AG08395 (cell line): ENCODE measurements around the gene PRR12.

Experiments
- DNase-seq: peaks from one replicate; pipeline ENCODE4 v3.0.0; 2012; ENCODE audit warnings: mixed read lengths, low spot score

The PRR12 gene

DNA sequence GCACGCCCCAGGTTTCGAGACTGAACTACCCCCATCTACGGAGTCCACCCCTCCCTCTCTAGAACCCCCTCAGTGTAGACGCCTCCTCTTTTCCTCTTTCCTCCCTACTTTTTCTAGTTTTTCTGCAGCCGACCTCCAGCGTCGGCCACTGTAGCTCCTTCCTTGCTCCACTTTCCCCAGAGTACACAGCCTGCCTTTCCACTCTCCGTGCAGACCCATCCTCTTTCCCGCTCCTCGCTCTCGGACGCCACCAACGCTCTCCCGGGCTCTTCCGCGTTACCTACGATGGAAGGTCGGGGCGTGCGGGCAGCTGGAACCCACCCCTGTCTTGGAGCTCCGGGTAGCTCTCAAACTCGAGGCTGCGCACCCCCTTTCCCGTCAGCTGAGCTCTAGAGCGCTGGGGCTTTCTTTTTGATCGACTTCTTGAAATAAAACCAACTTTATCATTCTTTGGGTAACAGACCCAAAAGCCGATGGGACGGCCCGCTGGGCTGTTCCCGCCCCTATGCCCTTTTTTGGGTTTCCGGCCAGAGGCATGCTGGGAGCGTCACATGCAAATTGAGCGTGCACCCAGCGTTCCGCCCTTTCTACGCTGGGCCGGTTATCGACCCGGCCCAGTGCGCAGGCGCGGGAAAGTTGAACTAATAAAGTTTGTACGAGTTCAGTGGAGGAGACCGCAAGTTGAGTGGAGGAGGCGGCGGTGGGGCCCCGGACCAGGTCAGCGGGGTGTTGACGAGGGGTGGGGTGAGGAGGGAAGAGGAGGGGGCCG, 74.6 kb downstream of the PRR12 start, which contains the start of the genes BCL2L12 and IRF3:
Gene BCL2L12 (plus strand): TSS at position 583 of the 769 bp plus-strand sequence. CDS start 760 bp downstream, outside the sequence.
Gene IRF3 (minus strand): TSS at position 507 of the 769 bp plus-strand sequence. CDS start 1,019 bp downstream, outside the sequence.
- peak; percentile 99 for DNase-seq

DNA sequence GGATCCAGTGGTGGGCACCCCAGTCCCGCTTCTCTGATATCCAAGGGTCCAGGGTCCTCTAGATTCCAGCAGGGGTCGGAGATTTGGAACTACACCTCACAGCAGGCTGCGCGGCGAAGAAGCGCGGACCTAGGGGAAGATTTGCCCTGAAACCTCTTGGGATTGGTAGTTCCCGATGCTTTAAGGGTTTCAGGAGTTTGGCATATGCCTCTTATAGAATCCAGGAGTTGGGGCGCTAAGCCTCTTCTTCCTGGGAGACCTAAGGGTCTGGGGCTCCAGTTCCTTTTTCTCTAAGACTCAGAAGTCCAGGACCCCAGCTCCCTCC, 75.1 kb downstream of the PRR12 start:
- DNase-seq, result no peak

DNA sequence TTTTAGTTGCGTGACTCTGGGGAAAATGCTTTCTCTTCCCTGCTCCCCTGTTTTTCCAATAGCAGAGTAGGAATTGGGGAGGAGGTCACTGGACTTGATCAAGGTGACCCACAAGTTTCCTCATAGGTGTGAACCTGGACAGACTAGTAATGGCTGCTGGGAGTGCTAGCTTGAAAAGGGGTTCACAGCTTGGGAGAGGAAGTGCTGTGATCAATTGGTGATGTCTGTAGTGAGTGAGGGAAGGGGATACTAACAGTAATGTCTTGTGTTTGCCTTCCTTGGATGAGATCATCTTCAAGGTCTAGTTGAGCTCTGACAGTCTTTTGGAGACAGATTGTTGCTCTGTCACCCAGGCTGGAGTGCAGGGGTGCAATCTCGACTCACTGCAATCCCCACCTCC, 76.5 kb downstream of the PRR12 start:
- no peak for DNase-seq

DNA sequence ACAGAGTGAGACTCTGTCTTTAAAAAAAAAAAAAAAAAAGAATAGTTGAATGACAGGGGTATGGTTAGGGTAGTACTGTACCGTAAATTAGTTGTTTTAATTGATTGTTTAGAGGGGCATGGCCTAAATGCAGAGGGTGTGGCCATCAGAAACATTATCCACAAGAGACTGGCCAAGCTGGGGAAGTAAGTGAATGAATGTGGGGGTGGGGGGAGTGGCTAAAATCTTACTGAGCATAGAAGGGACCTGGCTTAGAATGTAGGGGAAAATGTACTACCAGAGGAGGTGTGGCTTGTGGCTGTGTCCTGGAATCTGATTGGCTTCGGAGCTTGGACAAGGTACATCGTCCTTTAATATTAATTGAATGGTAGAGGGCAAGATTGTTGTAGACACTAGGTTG, 78.5 kb downstream of the PRR12 start:
- no peak for DNase-seq

DNA sequence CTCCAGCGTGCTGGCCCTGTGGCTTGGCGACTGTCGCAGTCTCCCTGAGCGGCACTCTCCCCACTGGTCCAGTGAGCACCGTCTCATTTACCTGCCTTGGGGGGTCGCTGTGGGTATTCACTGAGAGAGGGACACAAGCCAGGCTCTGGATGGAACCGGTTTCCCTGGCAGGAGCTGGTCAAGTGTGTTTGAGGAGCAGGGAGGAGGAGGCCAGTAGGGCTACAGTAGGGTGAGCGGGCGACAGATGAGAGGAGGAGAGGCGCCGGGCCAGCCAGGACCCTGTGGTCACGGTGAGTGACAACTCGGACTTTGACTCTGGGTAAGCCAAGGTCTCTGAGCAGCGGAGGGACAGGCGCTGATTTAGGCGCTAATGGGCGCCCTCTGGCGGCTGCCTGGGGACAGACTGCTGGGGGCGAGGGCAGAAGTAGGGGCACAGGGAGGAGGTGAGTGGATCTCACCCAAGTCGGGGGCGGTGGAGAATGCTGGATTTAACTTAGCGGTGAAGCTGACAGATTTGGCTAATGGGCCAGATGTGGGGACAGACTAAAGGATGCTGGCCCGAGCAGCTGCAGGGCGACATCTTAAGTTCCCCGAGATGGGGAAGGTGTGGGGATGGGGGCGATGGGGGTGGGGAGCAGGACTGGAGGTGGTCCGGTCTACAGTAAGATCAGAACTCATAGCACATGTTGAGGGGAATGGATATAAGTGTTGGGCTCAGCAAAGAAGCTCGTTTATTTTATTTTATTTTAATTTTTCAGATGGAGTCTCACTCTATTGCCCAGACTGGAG, 81.3 kb downstream of the PRR12 start:
- peak; percentile 79 for DNase-seq
